Stomach (tissue), 4 donors: Measurements from ENCODE around the gene ABCB9.

Source experiments
- CTCF ChIP-seq, 7 experiments: fragments of 450-650 bp in 4 of 7; fragments of 200-600 bp in 3 of 7; sonication (generic) in 3 of 7; IDR thresholded peaks; one replicate each; pipeline ENCODE4 v1.5.1; 2016 to 2019; ENCODE audit warnings: antibody characterized with exemption in 7 of 7, control low read depth in 2 of 7, mild to moderate bottlenecking in 1 of 7
- POLR2A ChIP-seq, 4 donors: fragments of 450-650 bp; IDR thresholded peaks; one replicate each; pipeline ENCODE4 v1.6.1; 2016; ENCODE audit warnings: antibody characterized with exemption in 4 of 4, control low read depth in 2 of 4, mild to moderate bottlenecking in 1 of 4, moderate library complexity in 1 of 4

GRCh38 chr12:122960193-122960569 is 6.1 kb downstream of the ABCB9 start:
- TF ChIP-seq POLR2A (IDR thresholded peaks at IDR 0.05) (no peak), CTCF (IDR thresholded peaks at IDR 0.05) (no peak)
